Measurements from ENCODE around the gene COMMD1.
"Not testable (repeated sequence)": the region's sequence is repeated elsewhere in the genome, so short reads cannot be mapped to it uniquely, and the experiment has no call there.

The COMMD1 gene

GRCh38 chr2:62036229-62036628 lies 130.8 kb downstream of the COMMD1 start:
- no peak for DNase-seq

- no peak for DNase-seq
These were observed 131.3 kb downstream of the COMMD1 start for GRCh38 chr2:62036761-62037250.

DNA sequence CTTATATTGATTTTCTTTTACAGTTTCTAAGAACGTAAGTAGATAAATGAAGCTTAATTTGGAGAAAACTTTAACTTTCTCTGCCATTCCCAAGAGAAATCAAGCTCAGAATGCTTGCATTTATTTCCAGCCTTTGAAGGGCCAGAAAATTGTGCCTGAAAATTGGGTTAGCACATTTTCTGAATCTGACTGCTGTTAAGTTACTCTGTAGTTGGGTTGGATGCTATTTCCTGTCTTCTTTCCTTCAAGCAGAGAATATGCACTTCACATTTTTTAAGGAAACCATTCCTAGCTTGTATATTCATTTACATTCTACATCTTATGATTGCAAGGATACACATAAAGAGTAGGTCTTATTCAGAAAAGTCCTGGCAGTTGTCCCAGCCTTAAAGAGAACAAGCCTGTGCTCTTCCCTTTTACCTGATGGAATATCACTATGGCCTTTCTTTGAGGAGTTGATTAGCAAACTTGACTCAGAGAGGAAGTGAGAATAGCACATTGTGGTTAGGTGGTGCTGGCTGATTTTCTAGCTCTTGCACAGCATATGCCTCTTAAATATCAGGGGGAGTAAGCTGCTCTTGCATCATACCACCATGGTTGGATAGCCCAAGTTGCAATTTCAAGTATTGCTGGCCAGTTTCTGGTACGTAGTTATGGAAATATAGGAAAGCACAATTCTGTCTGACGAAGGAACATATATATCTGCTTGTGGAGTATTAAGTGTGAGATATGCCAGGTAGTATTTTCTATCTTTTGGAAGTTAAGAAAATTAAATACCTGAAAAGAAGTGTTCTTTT lies 133.7 kb downstream of the COMMD1 start:
- no peak for DNase-seq

GRCh38 chr2:62040926-62041325 lies 135.5 kb downstream of the COMMD1 start:
- DNase-seq: no peak

- not testable (repeated sequence) for DNase-seq
These were observed 136.4 kb downstream of the COMMD1 start for GRCh38 chr2:62041701-62042385.

DNA sequence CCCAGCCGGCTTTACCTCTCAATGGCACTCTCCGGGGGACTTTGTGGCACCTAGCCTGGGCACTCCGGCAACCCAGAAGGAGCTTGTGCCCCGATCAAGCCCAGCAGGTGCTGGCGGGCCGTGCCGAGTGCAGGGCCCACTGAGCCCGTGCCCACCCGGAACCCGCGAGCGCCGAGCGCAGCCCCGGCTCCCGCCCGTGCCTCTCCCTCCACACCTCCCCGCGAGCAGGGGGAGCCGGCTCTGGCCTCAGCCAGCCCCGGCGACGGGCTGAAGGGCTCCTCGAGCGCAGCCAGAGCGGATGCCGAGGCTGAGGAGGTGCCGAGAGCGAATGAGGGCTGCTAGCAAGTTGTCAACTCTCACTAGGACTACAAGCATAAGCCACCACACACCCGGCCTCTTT lies 136.9 kb downstream of the COMMD1 start:
- no peak for DNase-seq

- no peak for DNase-seq
These were observed 137.5 kb downstream of the COMMD1 start for GRCh38 chr2:62042944-62043343.

- DNase-seq: no peak
These were observed 139.6 kb downstream of the COMMD1 start for GRCh38 chr2:62045017-62045543.

- no peak for DNase-seq
These were observed 140.7 kb downstream of the COMMD1 start for GRCh38 chr2:62046141-62046540.

GRCh38 chr2:62050456-62051045 lies 145.1 kb downstream of the COMMD1 start:
- no peak for DNase-seq

- no peak for DNase-seq
These were observed 148.7 kb downstream of the COMMD1 start for GRCh38 chr2:62054029-62054791.

DNA sequence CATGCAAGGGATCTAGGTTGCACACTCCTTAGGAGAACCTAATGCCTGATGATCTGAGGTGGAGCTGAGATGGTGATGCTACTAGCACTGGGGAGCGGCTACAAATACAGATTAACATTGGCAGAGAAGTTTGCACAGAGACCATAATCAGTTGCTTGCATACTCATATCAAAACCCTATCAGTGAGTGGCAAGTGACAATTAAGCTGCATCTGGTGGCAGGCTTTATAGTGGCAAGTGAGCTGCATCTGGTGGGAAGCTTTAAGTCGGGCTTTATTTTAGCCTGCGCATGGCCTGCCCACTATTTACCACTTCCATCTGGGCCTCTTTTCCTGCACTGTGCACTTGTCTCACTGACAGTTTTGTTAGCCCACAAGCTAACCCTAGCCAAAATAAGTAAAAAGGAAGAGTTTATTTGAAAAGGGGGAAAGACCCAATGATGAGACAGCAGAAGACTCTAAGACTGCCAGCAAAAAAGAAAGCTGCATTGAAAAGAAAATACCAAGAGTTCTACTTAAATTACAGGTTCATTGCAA lies 149.5 kb downstream of the COMMD1 start:
- no peak for DNase-seq

GRCh38 chr2:62055724-62056336 lies 150.4 kb downstream of the COMMD1 start:
- DNase-seq: no peak

DNA sequence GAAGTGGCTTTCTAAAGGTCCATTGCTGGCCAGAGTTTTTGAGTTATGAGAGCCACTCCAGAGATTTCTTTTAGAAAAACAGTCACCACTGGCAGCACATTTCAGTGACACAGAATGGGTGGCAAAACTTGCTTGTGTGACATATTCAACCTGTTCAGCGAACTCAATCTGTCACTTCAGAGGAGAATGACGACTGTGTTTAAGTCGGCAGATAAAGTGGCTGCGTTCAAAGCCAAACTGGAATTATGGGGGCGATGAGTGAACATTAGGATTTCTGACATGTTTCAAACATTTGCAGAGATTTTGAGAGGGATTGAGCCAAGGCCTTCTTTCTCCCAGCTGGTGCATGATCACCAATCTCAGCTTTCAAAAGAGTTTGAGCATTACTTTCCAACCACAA lies 150.9 kb downstream of the COMMD1 start:
- DNase-seq: no peak

GRCh38 chr2:62065243-62065642 lies 159.8 kb downstream of the COMMD1 start:
- no peak for DNase-seq

DNA sequence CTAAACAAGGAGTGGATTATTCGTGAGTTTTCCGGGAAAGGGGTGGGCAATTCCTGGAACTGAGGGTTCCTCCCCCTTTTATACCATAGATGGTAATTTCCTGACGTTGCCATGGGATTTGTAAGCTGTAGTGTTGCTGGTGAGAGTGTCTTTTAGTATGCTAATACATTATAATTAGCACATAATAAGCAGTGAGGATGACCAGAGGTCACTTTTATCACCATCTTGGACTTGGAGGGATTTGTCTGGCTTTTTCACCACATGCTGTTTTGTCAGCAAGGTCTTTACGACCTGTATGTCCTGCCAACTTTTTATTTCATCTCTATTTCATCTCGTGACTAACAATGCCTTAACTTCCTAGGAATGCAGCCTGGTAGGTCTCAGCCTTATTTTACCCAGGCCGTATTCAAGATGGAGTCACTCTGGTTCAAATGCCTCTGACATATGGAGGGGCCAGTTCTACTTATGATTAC lies 165.7 kb downstream of the COMMD1 start:
- DNase-seq: no peak

DNA sequence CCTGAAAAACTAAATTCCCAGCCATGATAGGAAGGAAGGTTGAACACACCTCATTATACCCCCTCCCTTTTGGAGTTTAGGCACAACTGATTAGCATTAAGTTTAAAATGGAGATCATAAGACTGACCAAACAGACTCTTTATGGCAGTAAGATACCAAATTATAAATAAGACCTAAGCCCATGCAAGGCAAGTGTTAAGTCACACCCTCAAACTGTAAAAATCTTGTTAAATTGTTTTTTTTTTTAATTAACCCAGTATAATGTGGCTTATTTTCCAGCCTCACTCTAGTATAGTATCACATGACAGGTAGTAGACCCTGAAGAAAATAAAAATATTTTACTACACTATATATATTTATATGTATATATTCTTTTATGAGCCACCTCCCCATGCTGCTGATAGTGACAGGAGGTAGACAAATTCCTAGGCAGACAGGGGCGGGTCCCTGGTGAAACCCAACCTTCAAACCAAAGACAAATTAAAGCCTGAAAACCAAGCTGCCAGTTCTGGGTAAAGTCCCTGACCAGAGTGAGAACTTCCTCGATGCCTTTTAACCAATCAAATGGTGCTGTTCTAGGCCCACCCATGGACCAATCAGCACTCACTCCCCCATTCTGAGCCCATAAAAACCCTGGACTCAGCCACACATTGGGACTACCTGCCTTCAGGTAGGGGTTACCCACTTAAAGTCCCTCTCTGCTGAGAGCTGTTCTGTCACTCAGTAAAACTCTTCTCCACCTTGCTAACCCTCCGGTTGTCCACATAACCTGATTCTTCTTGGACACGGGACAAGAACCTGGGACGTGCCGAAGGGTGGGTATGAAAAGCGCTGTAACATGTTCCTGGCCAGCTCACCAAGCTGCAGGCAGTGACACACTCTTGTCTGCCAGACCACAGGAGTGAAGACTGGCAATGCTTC lies 166.5 kb downstream of the COMMD1 start:
- no peak for DNase-seq

DNA sequence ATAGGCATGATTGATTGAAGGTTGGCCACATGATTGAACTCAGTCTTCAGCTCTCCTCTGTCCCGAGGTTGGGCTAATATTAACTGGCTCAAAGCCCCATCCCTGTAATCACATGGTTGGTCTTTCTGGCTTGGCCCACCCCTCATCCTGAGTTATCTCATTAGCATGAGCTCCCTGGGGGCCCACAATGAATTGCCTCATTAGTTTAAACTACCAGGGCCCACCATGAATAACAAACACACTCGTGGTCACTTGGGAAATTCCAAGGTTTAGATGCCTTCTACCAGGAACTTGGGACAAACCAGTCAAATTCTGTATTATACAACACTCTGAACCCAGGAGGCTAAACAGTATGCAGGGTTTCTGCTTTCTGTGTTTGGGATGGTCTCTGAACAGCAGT lies 168.8 kb downstream of the COMMD1 start:
- DNase-seq: no peak

DNA sequence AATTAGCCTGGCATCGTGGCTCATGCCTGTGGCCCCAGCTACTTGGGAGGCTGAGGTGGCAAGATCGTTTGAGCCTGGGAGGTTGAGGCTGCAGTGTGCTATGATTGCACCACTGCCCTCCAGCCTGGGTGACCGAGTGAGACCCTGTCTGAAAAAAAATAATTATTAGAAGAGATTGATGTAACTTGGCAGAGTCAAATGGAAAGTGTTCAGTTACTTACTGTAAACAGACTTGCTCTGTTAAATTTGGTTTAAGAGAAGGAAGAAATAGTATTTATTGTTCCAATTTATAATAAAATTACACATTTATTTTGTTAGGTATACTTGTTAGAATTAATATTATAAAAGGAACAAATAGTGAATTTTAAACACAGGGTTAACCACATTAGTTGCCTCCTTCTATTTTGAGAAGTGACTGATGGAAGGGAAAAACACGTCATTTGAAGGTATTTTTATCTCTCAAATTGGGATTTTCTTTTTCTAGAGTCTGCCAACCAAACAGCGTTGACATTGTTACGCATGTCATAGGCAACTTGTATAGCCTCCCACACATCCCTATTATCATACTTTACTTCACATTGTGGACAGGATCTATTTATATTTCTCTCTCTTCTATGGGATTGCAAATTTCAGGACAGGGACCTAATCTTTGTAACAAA lies 171.6 kb downstream of the COMMD1 start:
- DNase-seq: no peak

DNA sequence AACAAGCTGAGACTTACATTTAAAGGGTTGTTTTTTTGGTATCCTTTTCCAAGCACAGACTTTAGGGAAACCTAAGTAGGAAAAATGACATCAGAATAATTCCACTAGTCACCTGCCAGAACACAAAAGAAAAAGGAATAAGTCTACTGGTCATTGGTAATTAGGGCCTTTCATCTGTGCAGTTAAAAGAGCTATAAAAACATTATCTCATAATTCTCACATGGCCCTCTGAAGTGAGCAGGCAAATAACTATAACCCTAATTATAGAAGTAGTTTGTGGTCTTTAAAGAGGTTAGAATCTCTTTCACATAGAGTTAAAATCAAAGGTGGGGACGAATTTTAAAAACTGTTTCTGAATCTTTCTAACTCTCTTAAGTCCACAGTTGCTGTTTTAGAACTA lies 179.3 kb downstream of the COMMD1 start:
- DNase-seq: no peak

All from activated CD4-positive, CD25-positive, alpha-beta regulatory T cell treated with anti-CD3 and anti-CD28 coated beads, Interleukin-2, amount 50 U/mL, for 72 hours (primary cell).